DOHH2 (cell line): ENCODE measurements around the gene PCDHB5.
"Not testable (repeated sequence)": the region's sequence is repeated elsewhere in the genome, so short reads cannot be mapped to it uniquely, and the experiment has no call there.

Experiments
- H3F3A ChIP-seq: fragments of 200-600 bp; sonication (generic), shearing (Covaris generic); 2 replicates; pipeline ENCODE4 v1.6.0; 2016; ENCODE audit warnings: antibody characterized with exemption, mild to moderate bottlenecking; ENCODE audit not compliant: control insufficient read depth, insufficient read depth
- H3K27ac ChIP-seq: fragments of 200-600 bp; sonication (generic); 2 replicates; pipeline ENCODE4 v1.5.1; 2014; ENCODE audit warnings: low read depth, mild to moderate bottlenecking, low read length, moderate library complexity
- H3K27me3 ChIP-seq: fragments of 200-600 bp; sonication (generic); 2 replicates; pipeline ENCODE4 v1.6.1; 2014; ENCODE audit warnings: mild to moderate bottlenecking, low read length, mixed read lengths; ENCODE audit not compliant: control insufficient read depth
- H3K36me3 ChIP-seq: fragments of 200-600 bp; sonication (generic); 2 replicates; pipeline ENCODE4 v1.6.1; 2014; ENCODE audit warnings: mild to moderate bottlenecking, low read length, moderate library complexity, mixed read lengths; ENCODE audit not compliant: control insufficient read depth
- H3K4me1 ChIP-seq: fragments of 200-600 bp; sonication (generic); 2 replicates; pipeline ENCODE4 v1.6.1; 2014; ENCODE audit warnings: mild to moderate bottlenecking, low read length, mixed read lengths; ENCODE audit not compliant: control insufficient read depth
- H3K4me2 ChIP-seq: fragments of 200-600 bp; sonication (generic); 2 replicates; pipeline ENCODE4 v1.6.0; 2014; ENCODE audit warnings: mild to moderate bottlenecking, low read length, moderate library complexity
- H3K4me3 ChIP-seq: fragments of 200-600 bp; sonication (generic); 2 replicates; pipeline ENCODE4 v1.5.1; 2014; ENCODE audit warnings: mild to moderate bottlenecking, low read length, mixed read lengths
- H3K79me2 ChIP-seq: fragments of 200-600 bp; sonication (generic); 2 replicates; pipeline ENCODE4 v1.6.1; 2014; ENCODE audit warnings: mild to moderate bottlenecking, low read length, mixed read lengths; ENCODE audit not compliant: control insufficient read depth
- H3K9me2 ChIP-seq: fragments of 200-600 bp; sonication (generic); replicated peaks from 2 replicates; pipeline ENCODE4 v1.6.1; 2014; ENCODE audit warnings: mild to moderate bottlenecking, low read length, mixed read lengths; ENCODE audit not compliant: control insufficient read depth
- H3K9me3 ChIP-seq: fragments of 200-600 bp; sonication (generic); 2 replicates; pipeline ENCODE4 v1.6.1; 2014; ENCODE audit warnings: antibody characterized with exemption, low read length, mixed read lengths; ENCODE audit not compliant: control insufficient read depth, insufficient read depth
- H4K20me1 ChIP-seq: fragments of 200-600 bp; sonication (generic); 2 replicates; pipeline ENCODE4 v1.6.0; 2014; ENCODE audit warnings: low read depth, mild to moderate bottlenecking, antibody characterized with exemption, low read length, moderate library complexity; ENCODE audit not compliant: control insufficient read depth, insufficient read depth
- EZH2phosphoT487 ChIP-seq: fragments of 200-600 bp; sonication (generic); IDR thresholded peaks from 2 replicates; pipeline ENCODE4 v1.6.1; 2017; ENCODE audit warnings: borderline replicate concordance, mild to moderate bottlenecking, antibody characterized with exemption, low read length, moderate library complexity, mixed read lengths
- TF ChIP-seq, protein P1 (sequence below): fragments of 200-600 bp; sonication (generic); IDR thresholded peaks from one replicate; pipeline ENCODE4 v1.5.1; 2014; ENCODE audit warnings: antibody characterized with exemption, mild to moderate bottlenecking, low read depth, low read length; ENCODE audit not compliant: poor library complexity, severe bottlenecking

PCDHB5 gene

DNA sequence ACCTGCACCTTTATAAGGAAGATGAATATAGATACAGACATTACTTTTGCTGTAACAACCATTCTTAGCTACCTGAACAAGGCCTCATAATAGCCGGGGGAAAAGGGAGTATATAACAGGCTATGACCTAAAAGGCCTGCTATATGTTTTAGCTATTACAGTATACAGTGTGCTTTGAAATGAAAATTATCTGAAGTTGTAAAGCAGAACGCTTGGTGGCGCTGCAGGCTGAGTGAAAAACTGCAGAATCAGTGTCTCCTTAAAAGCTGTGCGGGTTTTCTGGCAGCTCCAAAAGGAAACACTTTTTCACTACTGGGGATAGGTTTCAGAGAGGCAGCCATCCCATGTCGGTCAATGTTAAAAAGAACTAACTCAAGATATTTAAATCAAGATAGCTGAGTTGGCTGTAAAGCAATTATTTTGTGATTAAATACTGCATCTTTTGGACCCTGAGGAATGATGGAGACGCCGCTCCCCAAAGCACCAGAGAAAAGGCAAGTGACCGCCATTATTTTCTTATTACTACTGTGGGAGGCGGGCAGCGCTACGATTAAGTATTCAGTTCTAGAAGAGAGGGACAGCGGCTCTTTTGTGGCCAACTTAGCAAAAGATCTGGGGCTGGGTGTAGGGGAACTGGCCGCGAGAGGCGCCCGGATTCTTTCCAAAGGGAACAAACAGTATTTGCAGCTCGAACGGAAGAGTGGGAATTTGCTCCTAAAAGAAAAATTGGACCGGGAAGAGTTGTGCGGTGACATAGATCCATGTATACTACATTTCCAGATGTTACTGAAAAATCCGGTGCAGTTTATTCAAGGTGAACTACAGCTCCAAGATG lies 20.8 kb downstream of the PCDHB5 start:
- H3K36me3 ChIP-seq = no peaks in the 10 kb centered on the region
- no peak overlapping the region for H3K27ac ChIP-seq
- no peaks in the 10 kb centered on the region for H3K9me2 ChIP-seq
- no peaks in the 10 kb centered on the region for H3F3A ChIP-seq
- no peak overlapping the region for H3K4me2 ChIP-seq
- H3K4me1 ChIP-seq = no peaks in the 10 kb centered on the region
- H4K20me1 ChIP-seq = no peaks in the 10 kb centered on the region
- no peak overlapping the region for H3K4me3 ChIP-seq
- H3K79me2 ChIP-seq = no peaks in the 10 kb centered on the region
- H3K9me3 ChIP-seq = no peaks in the 10 kb centered on the region
- no peaks in the 10 kb centered on the region for H3K27me3 ChIP-seq
- TF ChIP-seq, protein P1, sequence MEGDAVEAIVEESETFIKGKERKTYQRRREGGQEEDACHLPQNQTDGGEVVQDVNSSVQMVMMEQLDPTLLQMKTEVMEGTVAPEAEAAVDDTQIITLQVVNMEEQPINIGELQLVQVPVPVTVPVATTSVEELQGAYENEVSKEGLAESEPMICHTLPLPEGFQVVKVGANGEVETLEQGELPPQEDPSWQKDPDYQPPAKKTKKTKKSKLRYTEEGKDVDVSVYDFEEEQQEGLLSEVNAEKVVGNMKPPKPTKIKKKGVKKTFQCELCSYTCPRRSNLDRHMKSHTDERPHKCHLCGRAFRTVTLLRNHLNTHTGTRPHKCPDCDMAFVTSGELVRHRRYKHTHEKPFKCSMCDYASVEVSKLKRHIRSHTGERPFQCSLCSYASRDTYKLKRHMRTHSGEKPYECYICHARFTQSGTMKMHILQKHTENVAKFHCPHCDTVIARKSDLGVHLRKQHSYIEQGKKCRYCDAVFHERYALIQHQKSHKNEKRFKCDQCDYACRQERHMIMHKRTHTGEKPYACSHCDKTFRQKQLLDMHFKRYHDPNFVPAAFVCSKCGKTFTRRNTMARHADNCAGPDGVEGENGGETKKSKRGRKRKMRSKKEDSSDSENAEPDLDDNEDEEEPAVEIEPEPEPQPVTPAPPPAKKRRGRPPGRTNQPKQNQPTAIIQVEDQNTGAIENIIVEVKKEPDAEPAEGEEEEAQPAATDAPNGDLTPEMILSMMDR = no peak

DNA sequence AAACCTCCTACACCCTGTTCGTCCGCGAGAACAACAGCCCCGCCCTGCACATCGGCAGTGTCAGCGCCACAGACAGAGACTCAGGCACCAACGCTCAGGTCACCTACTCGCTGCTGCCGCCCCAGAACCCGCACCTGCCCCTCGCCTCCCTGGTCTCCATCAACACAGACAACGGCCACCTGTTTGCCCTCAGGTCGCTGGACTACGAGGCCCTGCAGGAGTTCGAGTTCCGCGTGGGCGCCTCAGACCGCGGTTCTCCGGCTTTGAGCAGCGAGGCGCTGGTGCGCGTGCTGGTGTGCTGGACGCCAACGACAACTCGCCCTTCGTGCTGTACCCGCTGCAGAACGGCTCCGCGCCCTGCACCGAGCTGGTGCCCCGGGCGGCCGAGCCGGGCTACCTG lies 22.4 kb downstream of the PCDHB5 start:
- H3K4me2 ChIP-seq, H4K20me1 ChIP-seq, H3K79me2 ChIP-seq, H3K4me3 ChIP-seq, H3K36me3 ChIP-seq, H3K27me3 ChIP-seq, H3K9me2 ChIP-seq, H3F3A ChIP-seq, H3K27ac ChIP-seq, H3K9me3 ChIP-seq, H3K4me1 ChIP-seq: not testable (repeated sequence)

DNA sequence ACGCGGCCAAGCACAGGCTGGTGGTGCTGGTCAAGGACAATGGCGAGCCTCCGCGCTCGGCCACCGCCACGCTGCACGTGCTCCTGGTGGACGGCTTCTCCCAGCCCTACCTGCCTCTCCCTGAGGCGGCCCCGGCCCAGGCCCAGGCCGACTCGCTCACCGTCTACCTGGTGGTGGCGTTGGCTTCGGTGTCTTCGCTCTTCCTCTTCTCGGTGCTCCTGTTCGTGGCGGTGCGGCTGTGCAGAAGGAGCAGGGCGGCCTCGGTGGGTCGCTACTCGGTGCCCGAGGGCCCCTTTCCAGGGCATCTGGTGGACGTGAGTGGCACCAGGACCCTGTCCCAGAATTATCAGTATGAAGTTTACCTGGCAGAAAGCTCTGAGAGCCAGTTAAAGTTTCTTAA lies 22.9 kb downstream of the PCDHB5 start:
- H3K27me3 ChIP-seq, H3K4me1 ChIP-seq, H4K20me1 ChIP-seq, H3K4me3 ChIP-seq, H3F3A ChIP-seq, H3K27ac ChIP-seq, H3K4me2 ChIP-seq, H3K36me3 ChIP-seq, H3K79me2 ChIP-seq, H3K9me2 ChIP-seq, H3K9me3 ChIP-seq: not testable (repeated sequence)

DNA sequence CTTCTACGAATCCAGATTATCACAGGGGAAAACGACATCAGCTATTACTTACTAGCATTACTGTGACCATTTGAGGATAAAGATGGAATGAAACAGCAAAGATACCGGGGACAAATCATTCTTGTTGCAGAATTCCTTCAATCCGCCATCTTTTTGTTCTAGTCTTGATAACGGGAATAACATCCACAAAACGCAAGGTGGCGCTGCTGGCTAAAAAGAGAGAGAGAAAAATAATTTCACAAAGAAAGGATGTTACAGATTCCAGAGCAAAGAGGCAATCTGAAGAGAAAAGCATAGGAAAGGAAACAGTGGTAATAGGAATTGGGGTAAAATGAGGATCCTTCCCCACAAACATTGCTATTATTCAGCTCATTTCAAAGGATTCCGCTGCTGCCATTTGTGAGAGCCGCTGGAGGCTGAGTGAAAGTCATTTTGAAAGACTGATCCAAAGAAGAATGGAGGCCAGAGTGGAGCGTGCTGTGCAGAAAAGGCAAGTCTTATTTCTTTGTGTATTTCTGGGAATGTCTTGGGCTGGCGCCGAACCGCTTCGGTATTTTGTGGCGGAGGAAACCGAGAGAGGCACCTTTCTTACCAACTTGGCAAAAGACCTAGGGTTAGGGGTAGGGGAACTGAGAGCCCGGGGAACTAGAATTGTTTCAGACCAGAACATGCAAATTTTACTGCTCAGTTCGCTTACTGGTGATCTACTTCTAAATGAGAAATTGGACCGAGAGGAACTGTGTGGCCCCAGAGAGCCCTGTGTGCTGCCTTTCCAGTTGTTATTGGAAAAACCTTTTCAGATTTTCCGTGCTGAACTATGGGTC lies 37.6 kb downstream of the PCDHB5 start, which contains the start of gene PCDHB7:
PCDHB7 (plus strand) TSS at position 264 of the 824 bp plus-strand sequence; CDS start at position 456, 192 bp downstream.
- peaks cover 3% of the 10 kb centered on the region; the same call in 1 of the 2 replicates for H3K27me3 ChIP-seq
- no peak within 1 kb of the TSS for H3K4me3 ChIP-seq
- H3K36me3 ChIP-seq = no peaks in the 10 kb centered on the region
- no peak within 1 kb of the TSS for H3K27ac ChIP-seq
- H3K4me2 ChIP-seq = 0 out of 2 replicates have a peak within 1 kb of the TSS, but pooled peaks have one; percentile 20
- H3K4me1 ChIP-seq = no peaks in the 10 kb centered on the region
- H3K79me2 ChIP-seq = no peaks in the 10 kb centered on the region
- H4K20me1 ChIP-seq = no peaks in the 10 kb centered on the region
- H3F3A ChIP-seq = no peaks in the 10 kb centered on the region
- no peaks in the 10 kb centered on the region for H3K9me2 ChIP-seq
- TF ChIP-seq EZH2phosphoT487 = no peak
- TF ChIP-seq, protein P1 = peak; percentile 89
- H3K9me3 ChIP-seq = no peaks in the 10 kb centered on the region

DNA sequence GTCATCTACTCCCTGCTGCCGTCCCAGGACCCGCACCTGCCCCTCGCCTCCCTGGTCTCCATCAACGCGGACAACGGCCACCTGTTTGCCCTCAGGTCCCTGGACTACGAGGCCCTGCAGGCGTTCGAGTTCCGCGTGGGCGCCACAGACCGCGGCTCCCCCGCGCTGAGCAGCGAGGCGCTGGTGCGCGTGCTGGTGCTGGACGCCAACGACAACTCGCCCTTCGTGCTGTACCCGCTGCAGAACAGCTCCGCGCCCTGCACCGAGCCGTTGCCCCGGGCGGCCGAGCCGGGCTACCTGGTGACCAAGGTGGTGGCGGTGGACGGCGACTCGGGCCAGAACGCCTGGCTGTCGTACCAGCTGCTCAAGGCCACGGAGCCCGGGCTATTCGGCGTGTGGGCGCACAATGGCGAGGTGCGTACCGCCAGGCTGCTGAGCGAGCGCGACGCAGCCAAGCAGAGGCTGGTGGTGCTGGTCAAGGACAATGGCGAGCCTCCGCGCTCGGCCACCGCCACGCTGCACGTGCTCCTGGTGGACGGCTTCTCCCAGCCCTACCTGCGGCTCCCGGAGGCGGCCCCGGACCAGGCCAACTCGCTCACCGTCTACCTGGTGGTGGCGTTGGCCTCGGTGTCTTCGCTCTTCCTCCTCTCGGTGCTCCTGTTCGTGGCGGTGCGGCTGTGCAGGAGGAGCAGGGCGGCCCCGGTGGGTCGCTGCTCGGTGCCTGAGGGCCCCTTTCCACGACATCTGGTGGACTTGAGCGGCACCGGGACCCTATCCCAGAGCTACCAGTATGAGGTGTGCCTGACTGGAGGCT lies 39.5 kb downstream of the PCDHB5 start:
- not testable (repeated sequence) for H3K9me2 ChIP-seq, H3K36me3 ChIP-seq, H3K79me2 ChIP-seq, H3K9me3 ChIP-seq, H3F3A ChIP-seq, H4K20me1 ChIP-seq, H3K27ac ChIP-seq, H3K4me1 ChIP-seq, H3K4me2 ChIP-seq, H3K27me3 ChIP-seq, H3K4me3 ChIP-seq
